Nephron progenitor cell (in vitro differentiated cells): ENCODE measurements around the gene HBG1.
"Not testable (repeated sequence)": the region's sequence is repeated elsewhere in the genome, so short reads cannot be mapped to it uniquely, and the experiment has no call there.

Experiments
- DNase-seq: peaks from one replicate; pipeline ENCODE4 v3.0.0; 2021
- H3K27ac Mint-ChIP-seq: 2 replicates; pipeline ENCODE4 v1.8.0; 2021; ENCODE audit warnings: mild to moderate bottlenecking, moderate library complexity, mixed read lengths
- H3K27me3 Mint-ChIP-seq: 2 replicates; pipeline ENCODE4 v1.8.0; 2021; ENCODE audit warnings: mild to moderate bottlenecking, low read depth, mixed read lengths; ENCODE audit not compliant: poor library complexity
- H3K36me3 Mint-ChIP-seq: 2 replicates; pipeline ENCODE4 v1.8.0; 2021; ENCODE audit warnings: low read depth, mixed read lengths
- H3K4me1 Mint-ChIP-seq: 2 replicates; pipeline ENCODE4 v1.8.0; 2021; ENCODE audit warnings: mixed read lengths
- H3K4me3 Mint-ChIP-seq: 2 replicates; pipeline ENCODE4 v1.8.0; 2021; ENCODE audit warnings: mild to moderate bottlenecking, moderate library complexity, mixed read lengths
- H3K9me3 Mint-ChIP-seq: 2 replicates; pipeline ENCODE4 v1.8.0; 2021; ENCODE audit warnings: mild to moderate bottlenecking, moderate library complexity, mixed read lengths
- TF ChIP-seq, protein P1 (sequence below): fragments of 200-600 bp; sonication (generic); IDR thresholded peaks from 2 replicates; pipeline ENCODE4 v1.5.0; 2021; ENCODE audit warnings: antibody characterized with exemption

The HBG1 gene

GRCh38 chr11:5249807-5250396, at the start of gene HBG1:
TSS of gene HBG1 (minus strand) at chr11:5249857. CDS start at chr11:5249804, 53 bp downstream.
- not testable (repeated sequence) for H3K4me1 Mint-ChIP-seq, H3K9me3 Mint-ChIP-seq, H3K27me3 Mint-ChIP-seq, DNase-seq, H3K27ac Mint-ChIP-seq, H3K4me3 Mint-ChIP-seq, H3K36me3 Mint-ChIP-seq

- no peak overlapping the region for H3K27ac Mint-ChIP-seq
- no peaks in the 10 kb centered on the region for H3K4me1 Mint-ChIP-seq
- no peak for DNase-seq
- H3K27me3 Mint-ChIP-seq: peaks cover 2% of the 10 kb centered on the region
- no peak overlapping the region for H3K4me3 Mint-ChIP-seq
- TF ChIP-seq, protein P1, sequence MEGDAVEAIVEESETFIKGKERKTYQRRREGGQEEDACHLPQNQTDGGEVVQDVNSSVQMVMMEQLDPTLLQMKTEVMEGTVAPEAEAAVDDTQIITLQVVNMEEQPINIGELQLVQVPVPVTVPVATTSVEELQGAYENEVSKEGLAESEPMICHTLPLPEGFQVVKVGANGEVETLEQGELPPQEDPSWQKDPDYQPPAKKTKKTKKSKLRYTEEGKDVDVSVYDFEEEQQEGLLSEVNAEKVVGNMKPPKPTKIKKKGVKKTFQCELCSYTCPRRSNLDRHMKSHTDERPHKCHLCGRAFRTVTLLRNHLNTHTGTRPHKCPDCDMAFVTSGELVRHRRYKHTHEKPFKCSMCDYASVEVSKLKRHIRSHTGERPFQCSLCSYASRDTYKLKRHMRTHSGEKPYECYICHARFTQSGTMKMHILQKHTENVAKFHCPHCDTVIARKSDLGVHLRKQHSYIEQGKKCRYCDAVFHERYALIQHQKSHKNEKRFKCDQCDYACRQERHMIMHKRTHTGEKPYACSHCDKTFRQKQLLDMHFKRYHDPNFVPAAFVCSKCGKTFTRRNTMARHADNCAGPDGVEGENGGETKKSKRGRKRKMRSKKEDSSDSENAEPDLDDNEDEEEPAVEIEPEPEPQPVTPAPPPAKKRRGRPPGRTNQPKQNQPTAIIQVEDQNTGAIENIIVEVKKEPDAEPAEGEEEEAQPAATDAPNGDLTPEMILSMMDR: no peak
- H3K9me3 Mint-ChIP-seq: no peaks in the 10 kb centered on the region
- no peaks in the 10 kb centered on the region for H3K36me3 Mint-ChIP-seq
Observed at GRCh38 chr11:5298451-5298850, 48.8 kb upstream of the HBG1 start.

GRCh38 chr11:5297721-5298323, 48.2 kb upstream of the HBG1 start:
- Mint-ChIP-seq H3K9me3 (no peaks in the 10 kb centered on the region), H3K36me3 (no peaks in the 10 kb centered on the region), H3K27me3 (peaks cover 2% of the 10 kb centered on the region), H3K27ac (no peak overlapping the region), H3K4me1 (no peaks in the 10 kb centered on the region), H3K4me3 (no peak overlapping the region)
- TF ChIP-seq, protein P1: no peak
- no peak for DNase-seq

GRCh38 chr11:5294342-5294995, 44.8 kb upstream of the HBG1 start:
- not testable (repeated sequence) for H3K36me3 Mint-ChIP-seq, H3K9me3 Mint-ChIP-seq, H3K27ac Mint-ChIP-seq, DNase-seq, H3K4me3 Mint-ChIP-seq, H3K4me1 Mint-ChIP-seq, H3K27me3 Mint-ChIP-seq

DNA sequence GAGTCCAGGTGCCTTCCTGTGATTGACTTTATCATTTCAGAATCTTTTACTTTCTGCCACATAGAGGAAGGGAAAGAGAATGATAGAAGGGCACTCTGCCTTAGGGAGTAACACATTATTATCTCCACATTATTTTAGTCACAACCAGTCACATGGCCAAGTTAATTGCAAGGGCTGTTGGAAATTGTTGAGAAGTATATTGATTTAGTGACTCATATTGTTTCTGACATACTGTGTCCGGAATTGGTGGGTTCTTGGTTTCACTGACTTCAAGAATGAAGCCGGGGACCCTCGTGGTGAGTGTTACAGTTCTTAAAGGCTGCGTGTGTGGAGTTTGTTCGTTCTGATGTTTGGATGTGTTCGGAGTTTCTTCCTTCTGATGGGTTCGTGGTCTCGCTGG, 43.4 kb upstream of the HBG1 start:
- no peak for DNase-seq
- Mint-ChIP-seq H3K4me3 (no peak overlapping the region), H3K27me3 (peaks cover 7% of the 10 kb centered on the region), H3K27ac (no peak overlapping the region), H3K36me3 (no peaks in the 10 kb centered on the region), H3K4me1 (no peaks in the 10 kb centered on the region), H3K9me3 (no peaks in the 10 kb centered on the region)
- TF ChIP-seq, protein P1: no peak

DNA sequence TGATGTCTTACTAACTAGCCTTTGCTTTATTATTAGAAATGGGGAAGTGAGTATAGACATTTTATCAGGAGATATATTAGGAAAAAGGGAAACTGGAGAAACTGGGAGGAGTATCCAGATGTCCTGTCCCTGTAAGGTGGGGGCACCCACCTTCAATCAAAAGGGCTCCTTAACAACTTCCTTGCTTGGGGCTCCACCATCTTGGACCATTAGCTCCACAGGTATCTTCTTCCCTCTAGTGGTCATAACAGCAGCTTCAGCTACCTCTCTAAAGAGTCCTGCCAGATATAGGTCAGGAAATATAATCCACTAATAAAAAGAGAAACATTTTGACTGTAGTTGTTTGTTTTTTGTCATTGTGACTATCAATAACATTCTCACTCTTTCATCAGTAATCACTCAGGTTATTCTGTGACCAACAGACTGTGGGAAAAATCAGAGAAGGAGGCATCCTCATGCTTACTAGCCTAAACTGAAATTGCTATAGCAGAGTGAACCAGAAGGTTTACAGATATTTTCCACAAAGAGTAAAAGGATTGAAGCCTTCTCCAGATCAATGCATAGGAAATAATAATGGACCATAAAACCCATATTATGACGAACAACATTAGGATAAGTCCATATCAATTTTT, 41.7 kb upstream of the HBG1 start:
- Mint-ChIP-seq H3K36me3 (no peaks in the 10 kb centered on the region), H3K4me3 (no peak overlapping the region), H3K4me1 (no peaks in the 10 kb centered on the region), H3K9me3 (no peaks in the 10 kb centered on the region), H3K27me3 (peaks cover 7% of the 10 kb centered on the region), H3K27ac (no peak overlapping the region)
- no peak for DNase-seq
- TF ChIP-seq, protein P1: peak; percentile 56
